Esophagus muscularis mucosa (tissue), 4 donors: ENCODE results near the gene ERVW-1. TPM values are rescaled to one million over a fixed set of nuclear protein-coding genes. Genes with fewer than 3 reads are reported as not detected.

ENCODE experiments used
- DNase-seq: peaks from one replicate; pipeline ENCODE4 v3.0.0-alpha.2; 2017; ENCODE audit errors: extremely low spot score
- H3K27ac ChIP-seq, 4 donors: fragments of 200-600 bp; sonication (generic); replicated peaks in 1 of 4; 1 replicate in 3 of 4; 2 replicates in 1 of 4; pipeline ENCODE4 v1.5.1; 2016 to 2019; ENCODE audit warnings: mild to moderate bottlenecking in 1 of 4
- H3K27me3 ChIP-seq, 4 donors: fragments of 200-600 bp; sonication (generic); one replicate each; pipeline versions ENCODE4 v1.5.1 to v1.6.0; 2016 to 2019
- H3K36me3 ChIP-seq, 4 donors: fragments of 200-600 bp; sonication (generic); one replicate each; pipeline ENCODE4 v1.5.1; 2016 to 2019
- H3K4me1 ChIP-seq, 4 donors: fragments of 200-600 bp; sonication (generic); one replicate each; pipeline ENCODE4 v1.5.1; 2016 to 2019
- H3K4me3 ChIP-seq, 4 donors: fragments of 200-600 bp; sonication (generic); 1 replicate in 2 of 4; 2 replicates in 2 of 4; pipeline ENCODE4 v1.5.1; 2016 to 2019; ENCODE audit warnings: mild to moderate bottlenecking in 4 of 4, moderate library complexity in 1 of 4
- H3K9me3 ChIP-seq, 4 donors: fragments of 200-600 bp; sonication (generic); 1 replicate in 3 of 4; 2 replicates in 1 of 4; pipeline ENCODE4 v1.5.1; 2016 to 2019
- CTCF ChIP-seq, 3 experiments: fragments of 200-600 bp in 2 of 3; fragments of 450-650 bp in 1 of 3; sonication (generic) in 2 of 3; IDR thresholded peaks; one replicate each; pipeline ENCODE4 v1.5.1; 2017 to 2019; ENCODE audit warnings: antibody characterized with exemption in 3 of 3, mild to moderate bottlenecking in 2 of 3, moderate library complexity in 1 of 3
- EP300 ChIP-seq: sonication (generic); formaldehyde crosslinking; IDR thresholded peaks from one replicate; pipeline ENCODE4 v1.6.1; 2017; ENCODE audit warnings: antibody characterized with exemption
- POLR2A ChIP-seq: fragments of 450-650 bp; IDR thresholded peaks from one replicate; pipeline ENCODE4 v1.6.1; 2017; ENCODE audit warnings: antibody characterized with exemption, moderate library complexity, mild to moderate bottlenecking, low read depth
- POLR2AphosphoS5 ChIP-seq, 2 donors: sonication (generic); formaldehyde crosslinking; IDR thresholded peaks; one replicate each; pipeline ENCODE4 v1.6.1; 2017; ENCODE audit warnings: antibody characterized with exemption in 2 of 2
- WGBS: methylation state at CpG from one replicate; pipeline ENCODE4 v1.1.5; 2018; 5-methylcytosine and 5-hydroxymethylcytosine counted together
- intact Hi-C: fragments of 100-400 bp; cut with DNase I; formaldehyde crosslinking; loops from one replicate; pipeline ENCODE4 v1.15.1; 2023
- total RNA-seq, 4 donors: library from RNA; depleted of rRNA; stranded (reverse); fragments of >200 nt; gene quantifications; one replicate each; pipeline versions ENCODE4 v1.1.0 to v1.2.1, GENCODE V29; 2016

Gene ERVW-1
- total RNA-seq, 4 donors from 2014 or later = not detected

GRCh38 chr7:92427193-92427592, 50.6 kb downstream of the ERVW-1 start:
- Histone ChIP-seq H3K36me3 (no peaks in the 10 kb centered on the region), H3K9me3 (no peaks in the 10 kb centered on the region), H3K27ac (no peak overlapping the region), H3K4me3 (no peak overlapping the region), H3K27me3 (peaks cover 0 to 19% (median 3%) of the 10 kb centered on the region in 4 donors), H3K4me1 (peaks cover 0 to 9% (median 3%) of the 10 kb centered on the region in 4 donors)
- TF ChIP-seq CTCF (IDR thresholded peaks at IDR 0.05) (no peak), POLR2AphosphoS5 (IDR thresholded peaks at IDR 0.05) (no peak), EP300 (no peak), POLR2A (no peak)
- DNase-seq = no peak
- WGBS = 85% methylated on average over 3 of the region's 3 CpGs
- intact Hi-C loops = no loop called here

GRCh38 chr7:92425311-92425947, 52.3 kb downstream of the ERVW-1 start:
- no peaks in the 10 kb centered on the region for H3K36me3 ChIP-seq
- intact Hi-C loops = loop anchor here (2.0 kb wide), 1 partner anchor 21 kb away; the partner anchor contains the start of gene GATAD1
- no peak for DNase-seq
- H3K4me1 ChIP-seq = peaks cover 0 to 9% (median 3%) of the 10 kb centered on the region in 4 donors
- TF ChIP-seq EP300 = no peak
- TF ChIP-seq POLR2AphosphoS5 (IDR thresholded peaks at IDR 0.05) = no peak
- TF ChIP-seq POLR2A = no peak
- TF ChIP-seq CTCF (IDR thresholded peaks at IDR 0.05) = no peak
- peaks cover 0 to 19% (median 3%) of the 10 kb centered on the region in 4 donors for H3K27me3 ChIP-seq
- H3K4me3 ChIP-seq = no peak overlapping the region
- 67% methylated on average over 20 of the region's 20 CpGs for WGBS
- H3K27ac ChIP-seq = no peak overlapping the region
- no peaks in the 10 kb centered on the region for H3K9me3 ChIP-seq

GRCh38 chr7:92423710-92424131, 54.0 kb downstream of the ERVW-1 start:
- TF ChIP-seq EP300 (no peak), POLR2A (no peak), POLR2AphosphoS5 (IDR thresholded peaks at IDR 0.05) (no peak), CTCF (IDR thresholded peaks at IDR 0.05) (no peak)
- H3K4me3 ChIP-seq = peak overlapping the region in 1 of 4 donors; percentile 55
- intact Hi-C loops = loop anchor here (2.0 kb wide), 1 partner anchor 23 kb away; the partner anchor contains the start of gene GATAD1
- no peaks in the 10 kb centered on the region for H3K36me3 ChIP-seq
- DNase-seq = no peak
- 79% methylated on average over 5 of the region's 5 CpGs for WGBS
- H3K27me3 ChIP-seq = peaks cover 0 to 19% (median 3%) of the 10 kb centered on the region in 4 donors
- H3K4me1 ChIP-seq = peaks cover 0 to 9% (median 3%) of the 10 kb centered on the region in 4 donors
- H3K9me3 ChIP-seq = no peaks in the 10 kb centered on the region
- peak overlapping the region in 2 of 4 donors; percentile 40 to 53 for H3K27ac ChIP-seq

GRCh38 chr7:92422926-92423325, 54.8 kb downstream of the ERVW-1 start:
- H3K4me1 ChIP-seq = peaks cover 0 to 9% (median 3%) of the 10 kb centered on the region in 4 donors
- DNase-seq = no peak
- intact Hi-C loops = no loop called here
- H3K4me3 ChIP-seq = no peak overlapping the region
- H3K27ac ChIP-seq = no peak overlapping the region
- H3K27me3 ChIP-seq = peaks cover 0 to 19% (median 3%) of the 10 kb centered on the region in 4 donors
- no peaks in the 10 kb centered on the region for H3K9me3 ChIP-seq
- no peak for TF ChIP-seq EP300
- TF ChIP-seq CTCF (IDR thresholded peaks at IDR 0.05) = no peak
- no peak for TF ChIP-seq POLR2AphosphoS5 (IDR thresholded peaks at IDR 0.05)
- TF ChIP-seq POLR2A = no peak
- WGBS = 89% methylated on average over 6 of the region's 6 CpGs
- H3K36me3 ChIP-seq = no peaks in the 10 kb centered on the region
